Measurements from ENCODE around the gene EDN2. TPM values are rescaled to one million over a fixed set of nuclear protein-coding genes. Genes with fewer than 3 reads are reported as not detected.

The EDN2 gene
- total RNA-seq, 2 donors from 2014 or later = not detected

GRCh38 chr1:41523949-41524675 is 39.6 kb upstream of the EDN2 start:
- Mint-ChIP-seq H3K4me3 (no peak overlapping the region), H3K4me1 (peaks cover 7% of the 10 kb centered on the region), H3K36me3 (ENCODE audit: low read depth) (peaks cover 62% of the 10 kb centered on the region), H3K27me3 (no peaks in the 10 kb centered on the region), H3K9me3 (no peaks in the 10 kb centered on the region), H3K27ac (no peak overlapping the region)
- no peak for ATAC-seq (replicated peaks)

DNA sequence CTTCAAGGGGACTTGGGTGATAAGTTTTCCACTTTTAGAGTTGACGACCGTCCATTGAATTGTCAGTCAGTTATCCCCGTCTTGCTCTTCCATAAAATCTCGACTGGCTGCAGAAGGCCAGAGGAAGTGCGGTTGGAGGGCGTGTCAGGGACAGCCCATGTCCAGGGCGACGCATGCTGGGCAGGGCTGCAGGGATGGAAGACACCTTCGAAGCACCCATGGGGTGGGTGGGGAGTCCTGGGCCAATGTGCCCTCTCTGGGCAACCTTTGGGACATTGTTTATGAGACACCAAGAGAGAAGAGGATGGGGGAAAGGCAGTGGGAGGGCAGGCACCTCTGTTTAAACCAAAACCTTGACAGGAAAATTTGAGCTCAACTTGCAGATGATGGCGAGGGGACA is 38.6 kb upstream of the EDN2 start:
- Mint-ChIP-seq H3K27me3 (no peaks in the 10 kb centered on the region), H3K4me3 (no peak overlapping the region), H3K36me3 (ENCODE audit: low read depth) (peaks cover 70% of the 10 kb centered on the region), H3K4me1 (peaks cover 7% of the 10 kb centered on the region), H3K27ac (peak overlapping the region; percentile 10), H3K9me3 (no peaks in the 10 kb centered on the region)
- ATAC-seq (replicated peaks) = no peak

GRCh38 chr1:41521766-41522165 is 37.3 kb upstream of the EDN2 start:
- H3K4me3 Mint-ChIP-seq = no peak overlapping the region
- H3K36me3 Mint-ChIP-seq (ENCODE audit: low read depth) = peaks cover 81% of the 10 kb centered on the region
- H3K9me3 Mint-ChIP-seq = no peaks in the 10 kb centered on the region
- H3K4me1 Mint-ChIP-seq = peaks cover 5% of the 10 kb centered on the region
- no peak overlapping the region for H3K27ac Mint-ChIP-seq
- no peaks in the 10 kb centered on the region for H3K27me3 Mint-ChIP-seq
- no peak for ATAC-seq (replicated peaks)

DNA sequence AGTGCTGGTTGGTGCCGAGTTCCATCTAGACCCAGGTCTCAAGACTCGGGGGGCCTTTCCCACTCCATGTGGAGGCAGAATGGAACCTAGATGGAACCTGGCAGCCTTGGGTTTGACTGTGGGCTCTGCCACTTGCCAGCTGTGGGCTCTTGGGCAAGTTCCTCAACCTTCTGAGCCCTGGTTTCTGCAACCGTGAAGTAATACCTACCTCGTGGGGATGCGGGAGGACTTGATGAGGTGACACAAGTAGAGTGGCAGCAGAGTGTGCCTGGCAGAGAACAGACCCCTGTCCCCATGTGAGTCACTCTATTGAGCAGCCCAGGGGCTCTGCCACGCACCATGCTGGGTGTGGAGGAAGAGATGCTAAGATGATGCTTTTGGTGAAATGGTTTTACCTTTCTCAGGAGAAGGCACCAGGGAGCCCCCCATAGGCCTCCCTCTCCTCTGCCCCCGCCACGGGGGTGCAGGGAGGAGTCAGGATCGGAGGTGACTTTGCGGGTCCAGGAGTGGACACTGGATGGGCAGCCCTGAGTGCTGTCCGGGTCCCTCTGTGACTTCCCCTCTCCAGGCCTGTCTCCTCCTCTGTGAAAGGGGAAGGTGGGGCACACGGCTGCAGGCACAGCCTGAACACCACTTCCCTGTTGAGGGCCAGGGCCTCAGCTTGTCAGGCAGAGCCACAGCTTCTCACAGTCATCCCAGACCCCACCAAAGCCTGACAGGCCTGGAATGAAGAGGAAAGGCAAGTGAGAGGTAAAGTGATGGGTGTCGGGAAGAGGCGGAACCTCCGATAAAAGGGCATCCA is 36.7 kb upstream of the EDN2 start:
- Mint-ChIP-seq H3K27ac (no peak overlapping the region), H3K4me3 (no peak overlapping the region), H3K9me3 (no peaks in the 10 kb centered on the region), H3K4me1 (no peaks in the 10 kb centered on the region), H3K36me3 (ENCODE audit: low read depth) (peaks cover 76% of the 10 kb centered on the region), H3K27me3 (no peaks in the 10 kb centered on the region)
- ATAC-seq (replicated peaks) = no peak

DNA sequence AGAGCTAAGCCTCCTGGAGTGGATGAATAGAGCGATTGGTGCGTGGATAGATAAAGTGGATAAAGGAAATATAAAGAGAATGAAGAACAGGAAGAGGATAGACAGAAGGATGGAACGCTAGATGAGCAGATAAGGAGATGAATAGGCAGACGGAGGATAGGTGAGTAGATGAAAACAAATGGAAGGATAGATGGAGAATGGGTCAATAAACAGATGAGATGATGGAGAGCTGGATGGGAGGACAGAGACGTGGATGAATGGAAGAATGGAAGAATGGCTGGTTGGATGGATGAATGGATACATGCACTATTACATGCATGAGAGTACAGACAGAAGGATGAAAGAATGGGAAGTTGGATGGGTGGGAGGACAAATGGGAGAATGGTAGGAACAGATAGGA is 35.2 kb upstream of the EDN2 start:
- H3K4me3 Mint-ChIP-seq = no peak overlapping the region
- H3K36me3 Mint-ChIP-seq (ENCODE audit: low read depth) = peaks cover 77% of the 10 kb centered on the region
- H3K27ac Mint-ChIP-seq = no peak overlapping the region
- H3K4me1 Mint-ChIP-seq = no peaks in the 10 kb centered on the region
- H3K9me3 Mint-ChIP-seq = no peaks in the 10 kb centered on the region
- H3K27me3 Mint-ChIP-seq = no peaks in the 10 kb centered on the region
- ATAC-seq (replicated peaks) = no peak

GRCh38 chr1:41518471-41518870 is 34.0 kb upstream of the EDN2 start:
- H3K4me1 Mint-ChIP-seq = no peaks in the 10 kb centered on the region
- no peaks in the 10 kb centered on the region for H3K27me3 Mint-ChIP-seq
- no peak overlapping the region for H3K27ac Mint-ChIP-seq
- H3K9me3 Mint-ChIP-seq = no peaks in the 10 kb centered on the region
- H3K36me3 Mint-ChIP-seq (ENCODE audit: low read depth) = peaks cover 77% of the 10 kb centered on the region
- no peak for ATAC-seq (replicated peaks)
- no peak overlapping the region for H3K4me3 Mint-ChIP-seq

DNA sequence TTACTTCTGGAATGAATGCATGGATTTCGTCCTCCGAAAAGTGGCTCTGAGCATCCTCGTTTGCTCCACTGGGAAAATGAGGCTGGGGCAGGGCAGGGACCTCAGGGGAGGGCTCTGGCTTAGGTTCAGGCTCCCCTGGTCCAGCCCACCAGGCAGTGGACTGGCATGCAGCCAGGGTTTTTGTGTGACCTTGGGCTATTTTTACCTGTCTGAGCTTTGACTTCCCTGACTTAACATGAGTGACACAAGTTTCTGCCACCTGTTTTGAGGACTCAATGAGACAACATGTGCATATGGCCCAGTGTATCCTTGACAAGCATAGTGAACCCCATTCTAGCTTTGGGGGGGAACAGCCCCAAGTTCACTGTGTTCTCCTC is 32.6 kb upstream of the EDN2 start:
- Mint-ChIP-seq H3K27me3 (no peaks in the 10 kb centered on the region), H3K9me3 (no peaks in the 10 kb centered on the region), H3K27ac (no peak overlapping the region), H3K4me3 (peak overlapping the region; percentile 13), H3K4me1 (no peaks in the 10 kb centered on the region), H3K36me3 (ENCODE audit: low read depth) (peaks cover 77% of the 10 kb centered on the region)
- no peak for ATAC-seq (replicated peaks)

DNA sequence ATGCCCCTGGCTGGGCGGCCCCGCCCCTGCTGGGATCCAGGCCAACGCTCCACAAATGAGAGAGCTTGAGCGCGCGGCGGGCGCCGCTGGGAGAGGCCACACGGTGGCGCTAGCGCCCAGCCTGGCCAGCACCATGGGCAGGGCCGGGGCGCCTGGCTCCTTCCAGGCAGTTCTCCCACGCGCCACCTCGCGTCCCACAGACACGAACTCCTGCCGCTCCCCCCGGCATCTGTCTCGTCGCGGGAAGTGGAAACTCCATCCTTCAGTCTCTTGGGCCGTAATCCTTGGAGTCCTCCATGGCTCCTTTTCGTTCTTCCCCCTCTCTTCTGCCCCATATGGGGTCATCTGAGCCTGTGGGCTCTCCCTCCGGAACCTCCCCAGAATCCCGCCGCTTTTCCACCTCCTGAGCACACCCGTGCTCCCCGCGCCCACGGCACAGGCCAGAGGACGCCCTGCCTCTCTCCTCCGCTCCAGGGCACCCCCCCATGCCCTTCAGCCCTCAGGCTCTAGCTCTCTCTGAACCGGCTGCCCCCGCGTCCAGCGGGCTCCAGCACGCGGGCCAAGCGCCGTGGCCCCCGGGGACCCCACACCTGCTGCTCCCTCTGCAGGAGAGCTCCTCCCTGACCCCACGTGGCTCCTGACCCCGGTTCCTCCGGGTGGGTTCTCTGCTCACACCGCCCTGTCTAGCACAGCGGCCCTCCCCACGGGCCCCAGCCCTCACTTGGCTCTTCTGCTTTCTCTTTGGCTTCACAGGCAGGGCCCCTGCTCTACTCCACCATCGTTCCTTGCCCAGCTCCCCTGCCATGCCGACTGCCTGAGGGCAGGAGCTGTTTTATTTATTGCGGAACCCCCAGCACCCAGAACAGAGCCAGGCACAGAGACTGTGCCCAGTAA is 31.9 kb upstream of the EDN2 start:
- Mint-ChIP-seq H3K27me3 (no peaks in the 10 kb centered on the region), H3K4me3 (peak overlapping the region; percentile 13), H3K27ac (no peak overlapping the region), H3K36me3 (ENCODE audit: low read depth) (peaks cover 77% of the 10 kb centered on the region), H3K9me3 (no peaks in the 10 kb centered on the region), H3K4me1 (no peaks in the 10 kb centered on the region)
- peak; percentile 96 for ATAC-seq (replicated peaks)

DNA sequence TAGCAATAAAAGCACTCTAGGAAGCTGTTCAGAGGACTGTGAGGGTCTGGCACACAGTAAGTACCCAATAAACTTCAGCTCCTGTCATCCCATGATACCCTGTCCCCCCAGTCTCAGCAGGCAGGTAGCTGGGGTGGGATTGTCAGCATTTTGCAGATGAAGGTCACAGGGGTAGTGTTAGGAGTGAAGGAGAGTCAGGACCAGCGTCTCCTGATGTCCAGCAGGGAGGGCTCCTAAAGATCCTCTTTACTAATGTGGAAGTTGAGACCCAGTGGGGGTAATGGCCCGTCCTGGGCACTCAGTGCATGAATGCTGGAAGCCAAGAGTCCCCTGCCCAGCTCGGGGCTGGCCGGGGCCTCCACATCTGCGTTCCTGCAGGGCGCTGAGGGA is 31.3 kb upstream of the EDN2 start:
- Mint-ChIP-seq H3K4me1 (no peaks in the 10 kb centered on the region), H3K27me3 (no peaks in the 10 kb centered on the region), H3K9me3 (no peaks in the 10 kb centered on the region), H3K36me3 (ENCODE audit: low read depth) (peaks cover 77% of the 10 kb centered on the region), H3K27ac (no peak overlapping the region), H3K4me3 (no peak overlapping the region)
- ATAC-seq (replicated peaks) = no peak

DNA sequence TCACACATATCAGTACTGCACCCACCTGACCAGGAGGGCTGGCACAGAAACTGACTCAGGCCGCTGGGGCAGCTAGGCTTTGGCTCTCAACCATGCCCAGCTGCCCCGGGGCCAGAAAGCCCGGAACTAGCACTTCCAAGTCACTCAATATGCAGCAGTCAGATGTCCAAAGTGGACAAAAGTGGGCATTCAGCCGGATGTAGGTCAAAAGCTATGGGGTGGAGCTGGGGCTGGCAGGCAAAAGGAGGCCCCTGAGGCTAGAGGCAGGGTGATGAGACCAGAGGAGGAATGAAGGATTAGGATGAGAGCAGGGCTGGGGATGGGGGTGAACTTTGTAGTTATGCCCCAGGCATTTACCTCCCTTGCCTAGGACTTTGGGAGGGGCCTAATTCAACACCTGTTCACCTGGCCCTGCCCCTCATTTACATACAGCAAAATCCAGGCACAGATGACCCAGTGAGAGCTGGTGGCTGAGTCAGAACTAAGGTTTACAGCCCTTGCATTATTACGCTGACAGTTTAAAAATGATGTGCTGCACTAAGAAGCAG is 30.7 kb upstream of the EDN2 start:
- H3K9me3 Mint-ChIP-seq = no peaks in the 10 kb centered on the region
- ATAC-seq (replicated peaks) = no peak
- no peak overlapping the region for H3K4me3 Mint-ChIP-seq
- H3K27me3 Mint-ChIP-seq = no peaks in the 10 kb centered on the region
- no peak overlapping the region for H3K27ac Mint-ChIP-seq
- peaks cover 78% of the 10 kb centered on the region for H3K36me3 Mint-ChIP-seq (ENCODE audit: low read depth)
- H3K4me1 Mint-ChIP-seq = no peaks in the 10 kb centered on the region

GRCh38 chr1:41514381-41514780 is 29.9 kb upstream of the EDN2 start:
- H3K4me3 Mint-ChIP-seq = no peak overlapping the region
- no peak overlapping the region for H3K27ac Mint-ChIP-seq
- H3K4me1 Mint-ChIP-seq = no peaks in the 10 kb centered on the region

GRCh38 chr1:41513383-41513735 is 28.9 kb upstream of the EDN2 start:
- no peak overlapping the region for H3K4me3 Mint-ChIP-seq
- no peaks in the 10 kb centered on the region for H3K27me3 Mint-ChIP-seq
- no peaks in the 10 kb centered on the region for H3K9me3 Mint-ChIP-seq
- peaks cover 75% of the 10 kb centered on the region for H3K36me3 Mint-ChIP-seq (ENCODE audit: low read depth)
- H3K27ac Mint-ChIP-seq = no peak overlapping the region
- H3K4me1 Mint-ChIP-seq = no peaks in the 10 kb centered on the region
- ATAC-seq (replicated peaks) = no peak

More at GRCh38 chr1:41514381-41514780, 29.9 kb upstream of the EDN2 start:
- no peak for ATAC-seq (replicated peaks)
- Mint-ChIP-seq H3K9me3 (no peaks in the 10 kb centered on the region), H3K27me3 (no peaks in the 10 kb centered on the region), H3K36me3 (ENCODE audit: low read depth) (peaks cover 76% of the 10 kb centered on the region)

DNA sequence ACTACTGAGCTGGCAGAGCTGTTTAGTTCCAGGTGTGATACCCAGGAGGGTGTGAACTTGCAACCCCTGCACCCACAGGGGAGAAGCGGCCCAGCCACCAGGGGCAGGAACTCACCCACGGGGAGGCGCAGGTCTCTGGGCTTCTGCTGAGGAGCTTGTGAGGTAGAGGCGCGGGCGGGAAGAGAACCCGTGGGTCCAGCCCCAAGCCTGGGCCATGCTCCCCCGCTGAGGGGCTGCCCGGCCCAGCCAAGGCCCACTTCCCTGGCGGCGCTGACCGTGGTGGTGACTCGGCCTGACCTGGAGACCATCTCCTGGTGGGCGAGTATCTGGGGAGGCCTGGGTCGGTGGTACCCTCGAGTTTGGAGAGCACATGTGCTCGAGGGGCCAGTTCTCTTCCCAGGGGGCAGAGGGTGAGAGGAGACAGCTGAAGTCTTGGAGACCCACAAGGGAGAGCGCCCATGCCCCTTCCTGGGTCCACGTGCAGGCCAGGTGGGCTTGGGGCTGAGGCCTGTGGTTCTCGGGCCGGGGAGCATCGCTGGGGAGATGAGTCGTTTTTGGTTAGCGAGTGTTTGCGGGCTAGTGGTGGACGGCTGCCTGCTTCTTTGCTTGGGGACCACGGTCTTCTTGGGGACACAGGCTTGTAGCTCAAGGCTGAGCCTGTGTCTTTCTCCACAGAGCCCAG is 28.4 kb upstream of the EDN2 start:
- Mint-ChIP-seq H3K9me3 (no peaks in the 10 kb centered on the region), H3K4me1 (no peaks in the 10 kb centered on the region), H3K27ac (no peak overlapping the region)

GRCh38 chr1:41511239-41511540 is 26.7 kb upstream of the EDN2 start:
- ATAC-seq (replicated peaks) = no peak
- H3K27me3 Mint-ChIP-seq = no peaks in the 10 kb centered on the region

More for the DNA sequence above, 28.4 kb upstream of the EDN2 start:
- Mint-ChIP-seq H3K27me3 (no peaks in the 10 kb centered on the region), H3K4me3 (no peak overlapping the region), H3K36me3 (ENCODE audit: low read depth) (peaks cover 70% of the 10 kb centered on the region)
- ATAC-seq (replicated peaks) = no peak

More at GRCh38 chr1:41511239-41511540, 26.7 kb upstream of the EDN2 start:
- Mint-ChIP-seq H3K9me3 (no peaks in the 10 kb centered on the region), H3K4me1 (no peaks in the 10 kb centered on the region), H3K36me3 (ENCODE audit: low read depth) (peaks cover 65% of the 10 kb centered on the region), H3K4me3 (no peak overlapping the region), H3K27ac (no peak overlapping the region)
